ENCODE results near the gene OR2L5. TPM values are rescaled to one million over a fixed set of nuclear protein-coding genes. Genes with fewer than 3 reads are reported as not detected.

OR2L5 gene
- total RNA-seq, result not detected

DNA sequence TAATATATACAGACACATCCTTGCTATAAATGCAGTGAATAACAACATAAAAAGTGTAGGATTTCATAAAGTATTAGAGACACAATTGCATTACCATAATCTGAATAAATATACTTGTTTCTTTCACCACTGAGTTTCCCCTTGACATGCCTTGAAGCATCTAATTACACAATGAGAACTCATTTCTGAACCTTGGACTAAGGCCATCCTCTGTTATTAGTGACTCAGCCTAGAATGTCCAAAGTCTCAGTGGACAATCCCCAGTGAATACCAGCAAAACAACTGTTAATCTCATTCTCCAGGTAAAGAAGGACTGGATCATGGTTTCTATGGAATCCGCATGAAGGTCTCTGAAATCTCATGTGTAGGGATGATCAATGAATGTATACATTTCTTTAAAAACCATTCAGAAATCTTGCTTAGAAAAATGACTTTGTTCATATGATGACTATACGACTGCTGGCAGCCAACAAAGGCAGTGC lies at the start of gene OR2L5:
Gene OR2L5 (plus strand): TSS at position 432 of the 482 bp plus-strand sequence. CDS start 8,288 bp downstream, outside the sequence.

DNA sequence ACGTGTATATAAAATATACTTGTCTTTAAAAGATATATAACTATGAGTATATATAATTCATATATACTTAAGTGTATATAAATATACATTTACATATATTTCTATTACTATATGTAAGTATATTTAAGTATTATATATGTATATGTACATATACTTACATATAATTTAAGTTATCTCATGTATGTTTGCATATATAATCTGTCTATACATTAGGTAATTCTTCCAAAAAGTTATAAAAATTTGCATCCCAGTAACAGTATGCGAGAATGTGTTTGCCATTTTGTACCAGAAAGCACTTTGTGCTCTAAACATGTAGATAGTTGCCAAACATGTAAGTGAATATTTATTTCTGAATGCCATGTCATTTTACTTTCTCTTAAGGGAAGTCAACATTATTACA lies 48.5 kb upstream of the OR2L5 start, which contains the start of gene OR2AK2:
Gene OR2AK2 (plus strand): TSS at position 301 of the 400 bp plus-strand sequence. CDS start 144 bp downstream, outside the sequence.

GRCh38 chr1:248029770-248030169 lies 16.3 kb downstream of the OR2L5 start, which contains the start of gene OR2L2:
Gene OR2L2, plus strand, starts transcription at chr1:248030070. Its CDS starts 8,198 bp downstream, at chr1:248038268.

GRCh38 chr1:248046536-248046935 lies 33.1 kb downstream of the OR2L5 start, which contains the start of gene OR2L3:
Gene OR2L3, plus strand, starts transcription at chr1:248046836. Its CDS starts 13,846 bp downstream, at chr1:248060682.

Other genes with a start within 250 kb of the OR2L5 start
- gene OR14A16, start 189.5 kb upstream of the OR2L5 start, total RNA-seq, result not detected
- not detected for gene OR11L1, start 171.8 kb upstream of the OR2L5 start, total RNA-seq
- gene TRIM58, start 156.5 kb upstream of the OR2L5 start, total RNA-seq, result under 1 TPM; 0.30 to 0.53 TPM
- gene OR2W3, start 118.1 kb upstream of the OR2L5 start, total RNA-seq, result not detected
- gene OR2T8, start 93.4 kb upstream of the OR2L5 start, total RNA-seq, result not detected
- gene OR2AJ1, start 88.8 kb upstream of the OR2L5 start, total RNA-seq, result not detected
- under 1 TPM in 1 of 2 experiments, not detected in 1; 0.30 TPM for gene OR2L8, start 64.8 kb upstream of the OR2L5 start, total RNA-seq
- not detected for gene OR2AK2, start 48.4 kb upstream of the OR2L5 start, total RNA-seq
- gene OR2L2, start 16.4 kb downstream of the OR2L5 start, total RNA-seq, result under 1 TPM; 0.05 to 0.08 TPM
- gene OR2L3, start 33.2 kb downstream of the OR2L5 start, total RNA-seq, result not detected
- not detected for gene OR2L13, start 81.5 kb downstream of the OR2L5 start, total RNA-seq
- not detected for gene OR2M5, start 131.5 kb downstream of the OR2L5 start, total RNA-seq
- gene OR2M2, start 161.2 kb downstream of the OR2L5 start, total RNA-seq, result not detected
- gene OR2M3, start 183.6 kb downstream of the OR2L5 start, total RNA-seq, result not detected
- gene OR2M4, start 217.8 kb downstream of the OR2L5 start, total RNA-seq, result not detected